Endodermal cell (in vitro differentiated cells): ENCODE results near the gene PSMD14. TPM values are rescaled to one million over a fixed set of nuclear protein-coding genes. Genes with fewer than 3 reads are reported as not detected.

Experiments
- DNase-seq: peaks from one replicate; pipeline ENCODE4 v3.0.0-alpha.2; 2017
- H3K27ac ChIP-seq: 2 replicates; pipeline ENCODE4 v1.5.1; 2013; ENCODE audit warnings: mild to moderate bottlenecking, low read depth, low read length, moderate library complexity
- H3K27me3 ChIP-seq: 2 replicates; pipeline ENCODE4 v1.6.1; 2013; ENCODE audit warnings: mild to moderate bottlenecking, low read length, moderate library complexity; ENCODE audit not compliant: insufficient read depth, control insufficient read depth, poor library complexity, severe bottlenecking
- H3K36me3 ChIP-seq: 2 replicates; pipeline ENCODE4 v1.7.0; 2013; ENCODE audit warnings: mild to moderate bottlenecking, low read length, moderate library complexity; ENCODE audit not compliant: control insufficient read depth, insufficient read depth
- H3K4me1 ChIP-seq: one replicate; pipeline ENCODE4 v1.7.0; 2013; ENCODE audit warnings: low read length; ENCODE audit not compliant: control insufficient read depth, insufficient read depth
- H3K4me3 ChIP-seq: 2 replicates; pipeline ENCODE4 v1.5.1; 2013; ENCODE audit warnings: mild to moderate bottlenecking, low read length, moderate library complexity
- H3K9ac ChIP-seq: 2 replicates; pipeline ENCODE4 v1.6.1; 2013; ENCODE audit warnings: mild to moderate bottlenecking, low read length, moderate library complexity; ENCODE audit not compliant: poor library complexity, severe bottlenecking; ENCODE audit errors: extremely low read depth
- H3K9me3 ChIP-seq: 2 replicates; pipeline ENCODE4 v1.6.1; 2013; ENCODE audit warnings: mild to moderate bottlenecking, low read length, moderate library complexity; ENCODE audit not compliant: control insufficient read depth
- H3K27ac Mint-ChIP-seq: 2 replicates; pipeline ENCODE4 v1.8.0; 2020; ENCODE audit warnings: mixed read lengths
- H3K27me3 Mint-ChIP-seq: 2 replicates; pipeline ENCODE4 v1.8.0; 2021; ENCODE audit warnings: mild to moderate bottlenecking, mixed read lengths; ENCODE audit not compliant: insufficient read depth
- H3K36me3 Mint-ChIP-seq: 2 replicates; pipeline ENCODE4 v1.8.0; 2020; ENCODE audit warnings: low read depth, mixed read lengths
- H3K4me1 Mint-ChIP-seq: 2 replicates; pipeline ENCODE4 v1.8.0; 2020; ENCODE audit warnings: mixed read lengths
- H3K4me3 Mint-ChIP-seq: 2 replicates; pipeline ENCODE4 v1.8.0; 2020; ENCODE audit warnings: mild to moderate bottlenecking, moderate library complexity, mixed read lengths
- H3K9me3 Mint-ChIP-seq: 2 replicates; pipeline ENCODE4 v1.8.0; 2020; ENCODE audit warnings: mild to moderate bottlenecking, mixed read lengths
- CTCF ChIP-seq: fragments of 200-600 bp; sonication (generic); conservative IDR thresholded peaks from 2 replicates; pipeline ENCODE4 v1.5.0; 2021; ENCODE audit warnings: antibody characterized with exemption, mild to moderate bottlenecking
- WGBS, 2 experiments: methylation state at CpG; one replicate each; pipeline versions ENCODE4 v1.1.5 to v1.1.7; 2013; ENCODE audit warnings: missing lambda C conversion rate in 2 of 2, mixed read lengths in 1 of 2; ENCODE audit not compliant: insufficient coverage in 1 of 2, insufficient read length in 1 of 2; 5-methylcytosine and 5-hydroxymethylcytosine counted together
- total RNA-seq, 2 donors: library from RNA; stranded (reverse); fragmentation: NEBNext Ultra II Directional in 1 of 2; extraction: Animal tissue kit (Norgen Biotek cat#: 25700) in 1 of 2; gene quantifications; 2 replicates in 1 of 2; 3 replicates in 1 of 2; pipeline ENCODE4 v1.2.1, GENCODE V29; 2021

PSMD14 gene
- total RNA-seq, 2 donors from 2014 or later, result 78.3 to 86.2 TPM

- no peak for DNase-seq
- H3K4me3 Mint-ChIP-seq, result no peak overlapping the region
- no peaks in the 10 kb centered on the region for H3K9me3 ChIP-seq
- peaks cover 8% of the 10 kb centered on the region for H3K36me3 Mint-ChIP-seq
- H3K4me1 ChIP-seq, result peaks cover 13% of the 10 kb centered on the region
- no peak overlapping the region for H3K9ac ChIP-seq
- no peaks in the 10 kb centered on the region for H3K9me3 Mint-ChIP-seq
- no peaks in the 10 kb centered on the region for H3K27me3 ChIP-seq
- H3K27ac Mint-ChIP-seq, result peak overlapping the region; percentile 54
- 78% methylated on average over 2 of the region's 3 CpGs; no CpG with 5 or more reads in 1 of the 2 experiments for WGBS, 2 experiments
- peaks cover 33% of the 10 kb centered on the region for H3K36me3 ChIP-seq
- H3K4me1 Mint-ChIP-seq, result peaks cover 55% of the 10 kb centered on the region
- no peak overlapping the region for H3K27ac ChIP-seq
- no peak for TF ChIP-seq CTCF
- H3K4me3 ChIP-seq, result no peak overlapping the region
- H3K27me3 Mint-ChIP-seq, result no peaks in the 10 kb centered on the region
These were observed 62.8 kb downstream of the PSMD14 start for GRCh38 chr2:161370981-161371380.

GRCh38 chr2:161371869-161372268 lies 63.6 kb downstream of the PSMD14 start:
- H3K9me3 Mint-ChIP-seq, result no peaks in the 10 kb centered on the region
- Histone ChIP-seq H3K4me3 (no peak overlapping the region), H3K9me3 (no peaks in the 10 kb centered on the region), H3K4me1 (peaks cover 15% of the 10 kb centered on the region), H3K9ac (no peak overlapping the region), H3K27ac (no peak overlapping the region), H3K27me3 (no peaks in the 10 kb centered on the region), H3K36me3 (peaks cover 41% of the 10 kb centered on the region)
- H3K4me1 Mint-ChIP-seq, result peaks cover 49% of the 10 kb centered on the region
- DNase-seq, result peak; percentile 58
- peaks cover 10% of the 10 kb centered on the region for H3K36me3 Mint-ChIP-seq
- H3K4me3 Mint-ChIP-seq, result peak overlapping the region; percentile 27
- H3K27ac Mint-ChIP-seq, result no peak overlapping the region
- WGBS, 2 experiments, result 0 to 7% methylated on average over 1 of the region's 1 CpG
- no peak for TF ChIP-seq CTCF
- H3K27me3 Mint-ChIP-seq, result no peaks in the 10 kb centered on the region

GRCh38 chr2:161373942-161374341 lies 65.7 kb downstream of the PSMD14 start:
- no peak for DNase-seq
- no peak overlapping the region for H3K27ac Mint-ChIP-seq
- no peak for TF ChIP-seq CTCF
- no peaks in the 10 kb centered on the region for H3K9me3 Mint-ChIP-seq
- Histone ChIP-seq H3K36me3 (peaks cover 40% of the 10 kb centered on the region), H3K27ac (no peak overlapping the region), H3K4me3 (no peak overlapping the region), H3K9ac (no peak overlapping the region), H3K4me1 (peaks cover 14% of the 10 kb centered on the region), H3K27me3 (no peaks in the 10 kb centered on the region), H3K9me3 (no peaks in the 10 kb centered on the region)
- peaks cover 10% of the 10 kb centered on the region for H3K36me3 Mint-ChIP-seq
- no peak overlapping the region for H3K4me3 Mint-ChIP-seq
- H3K4me1 Mint-ChIP-seq, result peaks cover 45% of the 10 kb centered on the region
- no peaks in the 10 kb centered on the region for H3K27me3 Mint-ChIP-seq
